Measurements from ENCODE around the gene CAMTA1.

CAMTA1 gene

DNA sequence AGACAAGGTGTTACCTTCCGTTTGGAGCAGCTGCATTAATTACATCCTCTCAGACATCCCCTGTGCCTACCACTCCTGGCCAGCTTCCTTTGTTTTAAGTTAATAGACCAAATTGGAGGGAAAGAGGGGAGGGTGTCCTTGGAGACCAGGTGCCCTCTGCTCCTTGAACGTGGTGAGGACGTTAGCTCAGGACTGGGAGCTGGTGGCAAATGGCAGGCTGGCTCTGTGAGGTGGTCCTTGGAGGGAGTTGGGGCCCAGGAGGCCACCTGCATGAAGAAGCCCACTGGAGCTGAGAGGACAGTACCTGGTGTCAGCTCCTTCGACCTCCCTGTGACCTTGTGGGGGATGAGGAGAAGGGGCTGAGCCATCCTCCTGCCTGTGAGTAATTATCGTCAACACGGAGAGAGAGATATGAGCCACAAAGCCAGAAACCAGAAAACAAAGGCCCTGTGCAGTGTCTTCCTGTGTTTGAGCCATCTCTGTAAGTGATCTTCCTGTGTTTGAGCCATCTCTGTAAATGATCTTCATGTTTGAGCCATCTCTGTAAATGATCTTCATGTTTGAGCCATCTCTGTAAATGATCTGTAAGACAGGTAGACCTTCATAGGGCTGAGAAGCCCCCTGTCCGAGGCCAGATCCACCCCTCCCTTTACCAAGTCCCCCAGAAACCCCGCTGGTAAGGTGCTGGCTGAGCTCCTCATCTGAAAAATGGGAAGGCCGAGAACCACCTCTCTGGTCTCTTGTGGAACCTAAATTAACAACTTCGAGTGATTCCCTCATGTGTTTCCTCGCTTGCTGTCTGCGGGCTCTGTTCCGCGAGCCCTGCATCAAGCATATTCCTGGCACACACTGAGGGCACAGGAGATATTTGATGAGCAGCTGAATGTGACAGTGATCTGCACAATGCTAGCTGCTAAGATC, 126.0 kb downstream of the CAMTA1 start:
- DNase-seq (ENCODE audit: insufficient read length, low spot score) (no peak), FAIRE-seq (no peak)

DNA sequence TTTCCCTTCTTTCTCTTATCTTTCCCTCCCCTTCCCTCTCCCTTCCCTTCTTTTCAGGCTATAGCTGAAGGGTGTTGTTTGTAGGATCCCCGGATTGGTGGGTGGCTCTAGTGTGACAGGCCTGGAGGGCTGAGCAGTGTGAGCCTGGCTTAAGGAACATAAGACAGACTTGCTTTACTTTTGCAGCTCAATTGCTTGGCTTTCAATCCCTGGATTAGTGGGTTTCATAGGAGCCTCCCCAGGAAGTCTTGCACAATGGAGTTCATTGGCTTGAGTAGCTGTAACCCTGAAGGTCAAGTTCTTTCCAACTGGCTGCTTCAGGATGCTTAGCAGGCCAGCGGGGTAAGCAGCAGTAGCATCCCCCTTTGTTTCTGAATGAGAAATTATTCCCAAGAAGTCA, 126.7 kb downstream of the CAMTA1 start:
- peak; percentile 36 for DNase-seq (ENCODE audit: insufficient read length, low spot score)
- no peak for FAIRE-seq
- no peak for TF ChIP-seq CTCF (IDR thresholded peaks at IDR 0.05; ENCODE audit: insufficient read depth, missing control alignments)

More for the DNA sequence above, 126.0 kb downstream of the CAMTA1 start:
- no peak for TF ChIP-seq CTCF (IDR thresholded peaks at IDR 0.05; ENCODE audit: insufficient read depth, missing control alignments)

- DNase-seq (ENCODE audit: insufficient read length, low spot score) (no peak), FAIRE-seq (no peak)
- TF ChIP-seq CTCF (IDR thresholded peaks at IDR 0.05; ENCODE audit: insufficient read depth, missing control alignments) = no peak
Measured at GRCh38 chr1:6912518-6912917, 127.3 kb downstream of the CAMTA1 start.

GRCh38 chr1:6913086-6913485, 127.8 kb downstream of the CAMTA1 start:
- DNase-seq (ENCODE audit: insufficient read length, low spot score) = no peak
- TF ChIP-seq CTCF (IDR thresholded peaks at IDR 0.05; ENCODE audit: insufficient read depth, missing control alignments) = no peak
- no peak for FAIRE-seq

GRCh38 chr1:6914706-6915105, 129.5 kb downstream of the CAMTA1 start:
- no peak for TF ChIP-seq CTCF (IDR thresholded peaks at IDR 0.05; ENCODE audit: insufficient read depth, missing control alignments)
- FAIRE-seq = no peak
- no peak for DNase-seq (ENCODE audit: insufficient read length, low spot score)

DNA sequence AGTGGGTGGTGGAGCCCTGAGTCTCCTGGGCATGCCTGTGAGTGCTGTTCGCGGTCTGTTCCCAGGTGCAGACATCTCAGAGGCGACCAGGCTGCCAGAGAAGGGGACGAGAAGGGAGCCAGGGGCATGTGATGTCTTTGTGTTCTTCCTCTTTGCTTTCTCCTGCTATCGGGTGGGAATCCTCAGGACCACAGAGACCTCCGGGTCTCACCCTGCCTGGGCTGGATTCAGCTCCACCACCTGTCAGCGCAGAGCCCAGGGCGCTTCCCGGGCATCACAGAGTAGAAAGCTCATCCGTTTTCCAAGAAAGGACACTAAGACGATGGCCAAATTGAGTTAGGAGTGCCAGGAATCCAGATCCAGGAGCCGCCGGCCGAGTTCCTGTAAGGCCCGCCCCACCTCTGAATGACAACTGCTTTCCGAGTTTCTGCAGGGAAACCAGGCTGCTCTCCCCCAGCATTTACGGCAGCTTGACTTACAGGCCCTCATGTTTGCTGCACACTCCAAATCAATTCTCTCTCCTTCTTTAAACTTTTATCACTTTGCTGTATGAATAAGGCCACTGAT, 130.8 kb downstream of the CAMTA1 start:
- no peak for TF ChIP-seq CTCF (IDR thresholded peaks at IDR 0.05; ENCODE audit: insufficient read depth, missing control alignments)
- DNase-seq (ENCODE audit: insufficient read length, low spot score) = no peak
- FAIRE-seq = no peak

GRCh38 chr1:6917067-6917466, 131.8 kb downstream of the CAMTA1 start:
- no peak for TF ChIP-seq CTCF (IDR thresholded peaks at IDR 0.05; ENCODE audit: insufficient read depth, missing control alignments)

More at GRCh38 chr1:6917067-6917466, 131.8 kb downstream of the CAMTA1 start:
- FAIRE-seq = no peak
- DNase-seq (ENCODE audit: insufficient read length, low spot score) = no peak
